ENCODE data around the gene ATRX. TPM values are rescaled to one million over a fixed set of nuclear protein-coding genes. Genes with fewer than 3 reads are reported as not detected.

The ATRX gene
- total RNA-seq, 4 donors from 2014 or later = 28.7 to 96.5 (median 36.9) TPM

- WGBS, 2 donors = 49 to 55% methylated on average over 7 to 10 of the region's 10 CpGs
- peaks cover 0 to 11% (median 0%) of the 10 kb centered on the region in 3 donors for H3K36me3 ChIP-seq
- intact Hi-C loops (cut with DNase I) = no loop called here
- H3K4me3 ChIP-seq = no peak overlapping the region
- H3K27me3 ChIP-seq = no peaks in the 10 kb centered on the region
- peak overlapping the region in 1 of 4 donors; percentile 9 for H3K27ac ChIP-seq
- TF ChIP-seq POLR2A (IDR thresholded peaks at IDR 0.05) (no peak), CTCF (IDR thresholded peaks at IDR 0.05) (no peak)
- no peak for DNase-seq
- H3K4me1 ChIP-seq = no peaks in the 10 kb centered on the region
- no peaks in the 10 kb centered on the region for H3K9me3 ChIP-seq
Measured at GRCh38 chrX:77668391-77669237, 117.4 kb downstream of the ATRX start.

GRCh38 chrX:77658886-77659285, 127.1 kb downstream of the ATRX start:
- DNase-seq = no peak
- H3K36me3 ChIP-seq = peaks cover 0 to 26% (median 0%) of the 10 kb centered on the region in 3 donors
- H3K4me3 ChIP-seq = no peak overlapping the region
- H3K27me3 ChIP-seq = no peaks in the 10 kb centered on the region
- intact Hi-C loops (cut with DNase I) = no loop called here
- no peak overlapping the region for H3K27ac ChIP-seq
- TF ChIP-seq POLR2A (IDR thresholded peaks at IDR 0.05) = no peak
- no peak for TF ChIP-seq CTCF (IDR thresholded peaks at IDR 0.05)
- H3K4me1 ChIP-seq = no peaks in the 10 kb centered on the region
- WGBS, 2 donors = 74 to 96% methylated on average over 3 of the region's 3 CpGs
- H3K9me3 ChIP-seq = no peaks in the 10 kb centered on the region

GRCh38 chrX:77652095-77652494, 133.9 kb downstream of the ATRX start:
- H3K4me3 ChIP-seq = no peak overlapping the region
- H3K27me3 ChIP-seq = no peaks in the 10 kb centered on the region
- intact Hi-C loops (cut with DNase I) = no loop called here
- no peak for DNase-seq
- no peak overlapping the region for H3K27ac ChIP-seq
- H3K36me3 ChIP-seq = peaks cover 0 to 38% (median 0%) of the 10 kb centered on the region in 3 donors
- TF ChIP-seq POLR2A (IDR thresholded peaks at IDR 0.05) (no peak), CTCF (IDR thresholded peaks at IDR 0.05) (no peak)
- H3K4me1 ChIP-seq = no peaks in the 10 kb centered on the region
- H3K9me3 ChIP-seq = no peaks in the 10 kb centered on the region
- 90 to 99% methylated on average over 5 of the region's 5 CpGs for WGBS, 2 donors

GRCh38 chrX:77640702-77641101, 145.3 kb downstream of the ATRX start:
- 73 to 97% methylated on average over 4 of the region's 4 CpGs for WGBS, 2 donors
- no peaks in the 10 kb centered on the region for H3K4me1 ChIP-seq
- H3K4me3 ChIP-seq = no peak overlapping the region
- TF ChIP-seq POLR2A (IDR thresholded peaks at IDR 0.05) = no peak
- no peak for TF ChIP-seq CTCF (IDR thresholded peaks at IDR 0.05)
- no peak for DNase-seq
- no peak overlapping the region for H3K27ac ChIP-seq
- H3K27me3 ChIP-seq = no peaks in the 10 kb centered on the region
- no peaks in the 10 kb centered on the region for H3K9me3 ChIP-seq
- peaks cover 0 to 43% (median 0%) of the 10 kb centered on the region in 3 donors for H3K36me3 ChIP-seq
- intact Hi-C loops (cut with DNase I) = no loop called here

- TF ChIP-seq CTCF (IDR thresholded peaks at IDR 0.05) = no peak
- no peak for TF ChIP-seq POLR2A (IDR thresholded peaks at IDR 0.05)
- DNase-seq = no peak
- intact Hi-C loops (cut with DNase I) = no loop called here
- no peak overlapping the region for H3K4me3 ChIP-seq
- H3K27ac ChIP-seq = no peak overlapping the region
- H3K4me1 ChIP-seq = no peaks in the 10 kb centered on the region
- WGBS, 2 donors = 67 to 88% methylated on average over 1 of the region's 1 CpG
- no peaks in the 10 kb centered on the region for H3K9me3 ChIP-seq
- no peaks in the 10 kb centered on the region for H3K27me3 ChIP-seq
- peaks cover 0 to 43% (median 0%) of the 10 kb centered on the region in 3 donors for H3K36me3 ChIP-seq
Measured at GRCh38 chrX:77639820-77640219, 146.2 kb downstream of the ATRX start.

Data from esophagus squamous epithelium (tissue), 5 donors.